DND-41 (cell line): ENCODE measurements around the gene TTYH2.

Experiments
- ATAC-seq: fragments of 200-7000 bp; cut with Tn5 transposase; 3 replicates; pipeline ENCODE4 v1.9.1; 2021; ENCODE audit warnings: low read depth; ENCODE audit not compliant: insufficient read depth
- DNase-seq: peaks from one replicate; pipeline ENCODE4 v3.0.0-alpha.2; 2020
- H2AFZ ChIP-seq: 2 replicates; pipeline ENCODE4 v1.6.0; 2012; ENCODE audit warnings: low read depth, low read length
- H3K27ac ChIP-seq: 2 replicates; pipeline ENCODE4 v1.5.1; 2012; ENCODE audit warnings: low read length, inconsistent platforms
- H3K27me3 ChIP-seq: fragments of 200-600 bp; sonication (generic); 2 replicates; pipeline ENCODE4 v1.6.0; 2012; ENCODE audit warnings: low read length, mild to moderate bottlenecking, inconsistent platforms; ENCODE audit not compliant: insufficient read depth, poor library complexity
- H3K36me3 ChIP-seq: 2 replicates; pipeline ENCODE4 v1.5.1; 2012; ENCODE audit warnings: low read length, inconsistent platforms; ENCODE audit not compliant: insufficient read depth
- H3K4me1 ChIP-seq: 2 replicates; pipeline ENCODE4 v1.5.1; 2012; ENCODE audit warnings: mild to moderate bottlenecking, low read length; ENCODE audit not compliant: insufficient read depth
- H3K4me2 ChIP-seq: 2 replicates; pipeline ENCODE4 v1.6.0; 2012; ENCODE audit warnings: mild to moderate bottlenecking, moderate library complexity, low read length, inconsistent platforms; ENCODE audit not compliant: insufficient read depth
- H3K4me3 ChIP-seq, 2 experiments: fragments of 200-600 bp in 1 of 2; shearing (Covaris generic) in 1 of 2; 2 replicates each; pipeline ENCODE4 v1.5.1; 2012 to 2016; ENCODE audit warnings: inconsistent platforms in 2 of 2, low read length in 2 of 2, mild to moderate bottlenecking in 2 of 2, low read depth in 1 of 2, moderate library complexity in 1 of 2
- H3K79me2 ChIP-seq: 2 replicates; pipeline ENCODE4 v1.6.0; 2012; ENCODE audit warnings: low read length, inconsistent platforms; ENCODE audit not compliant: insufficient read depth
- H3K9ac ChIP-seq: 2 replicates; pipeline ENCODE4 v1.6.0; 2012; ENCODE audit warnings: low read depth, mild to moderate bottlenecking, inconsistent platforms, low read length, moderate library complexity
- H3K9me3 ChIP-seq: 2 replicates; pipeline ENCODE4 v1.5.1; 2012; ENCODE audit warnings: low read length, moderate library complexity, mild to moderate bottlenecking, inconsistent platforms; ENCODE audit not compliant: insufficient read depth, severe bottlenecking
- H4K20me1 ChIP-seq: 2 replicates; pipeline ENCODE4 v1.6.0; 2012; ENCODE audit warnings: low read length; ENCODE audit not compliant: insufficient read depth
- EZH2 ChIP-seq: IDR thresholded peaks from 3 replicates; pipeline ENCODE4 v1.6.1; 2012; ENCODE audit warnings: borderline replicate concordance, low read depth, mild to moderate bottlenecking, moderate library complexity, low read length, inconsistent platforms; ENCODE audit not compliant: severe bottlenecking
- TF ChIP-seq, protein P1 (sequence below): IDR thresholded peaks from 2 replicates; pipeline ENCODE4 v1.5.1; 2012; ENCODE audit warnings: borderline replicate concordance, low read length, moderate library complexity, mild to moderate bottlenecking; ENCODE audit not compliant: poor library complexity, severe bottlenecking; ENCODE audit errors: extremely low read depth

TTYH2 gene

DNA sequence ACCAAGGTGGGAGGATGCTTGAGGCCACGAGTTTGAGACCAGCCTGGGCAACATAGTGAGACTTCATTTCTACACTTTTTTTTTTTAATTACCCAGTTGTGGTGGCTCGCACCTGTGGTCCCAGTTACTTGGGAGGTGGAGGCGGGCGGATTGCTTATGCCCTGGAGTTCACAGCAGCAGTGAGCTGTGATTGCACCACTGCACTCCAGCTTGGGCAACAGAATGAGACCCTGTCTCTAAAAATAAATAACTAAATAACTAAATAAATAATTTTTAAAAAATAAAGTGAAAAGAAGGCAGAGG lies 70.0 kb downstream of the TTYH2 start:
- no peak for TF ChIP-seq EZH2
- TF ChIP-seq, protein P1, sequence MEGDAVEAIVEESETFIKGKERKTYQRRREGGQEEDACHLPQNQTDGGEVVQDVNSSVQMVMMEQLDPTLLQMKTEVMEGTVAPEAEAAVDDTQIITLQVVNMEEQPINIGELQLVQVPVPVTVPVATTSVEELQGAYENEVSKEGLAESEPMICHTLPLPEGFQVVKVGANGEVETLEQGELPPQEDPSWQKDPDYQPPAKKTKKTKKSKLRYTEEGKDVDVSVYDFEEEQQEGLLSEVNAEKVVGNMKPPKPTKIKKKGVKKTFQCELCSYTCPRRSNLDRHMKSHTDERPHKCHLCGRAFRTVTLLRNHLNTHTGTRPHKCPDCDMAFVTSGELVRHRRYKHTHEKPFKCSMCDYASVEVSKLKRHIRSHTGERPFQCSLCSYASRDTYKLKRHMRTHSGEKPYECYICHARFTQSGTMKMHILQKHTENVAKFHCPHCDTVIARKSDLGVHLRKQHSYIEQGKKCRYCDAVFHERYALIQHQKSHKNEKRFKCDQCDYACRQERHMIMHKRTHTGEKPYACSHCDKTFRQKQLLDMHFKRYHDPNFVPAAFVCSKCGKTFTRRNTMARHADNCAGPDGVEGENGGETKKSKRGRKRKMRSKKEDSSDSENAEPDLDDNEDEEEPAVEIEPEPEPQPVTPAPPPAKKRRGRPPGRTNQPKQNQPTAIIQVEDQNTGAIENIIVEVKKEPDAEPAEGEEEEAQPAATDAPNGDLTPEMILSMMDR, result no peak
- DNase-seq (no peak), ATAC-seq (no peak)
- H4K20me1 ChIP-seq, result no peaks in the 10 kb centered on the region
- H3K4me3 ChIP-seq, result no peak overlapping the region
- no peak overlapping the region for H3K4me2 ChIP-seq
- no peak overlapping the region for H3K9ac ChIP-seq
- H3K9me3 ChIP-seq, result no peaks in the 10 kb centered on the region
- H3K4me1 ChIP-seq, result no peaks in the 10 kb centered on the region
- H3K36me3 ChIP-seq, result no peaks in the 10 kb centered on the region
- peaks cover 6% of the 10 kb centered on the region for H3K27me3 ChIP-seq
- no peaks in the 10 kb centered on the region for H3K79me2 ChIP-seq
- H3K27ac ChIP-seq, result no peak overlapping the region
- no peak overlapping the region for H2AFZ ChIP-seq

- Histone ChIP-seq H3K9ac (no peak overlapping the region), H2AFZ (no peak overlapping the region), H3K27ac (no peak overlapping the region), H3K4me2 (no peak overlapping the region), H3K4me3 (no peak overlapping the region), H4K20me1 (no peaks in the 10 kb centered on the region), H3K9me3 (no peaks in the 10 kb centered on the region), H3K36me3 (no peaks in the 10 kb centered on the region), H3K79me2 (no peaks in the 10 kb centered on the region), H3K4me1 (no peaks in the 10 kb centered on the region), H3K27me3 (peaks cover 3% of the 10 kb centered on the region)
- TF ChIP-seq, protein P1, result no peak
- TF ChIP-seq EZH2, result no peak
- no peak for ATAC-seq
- no peak for DNase-seq
Measured at GRCh38 chr17:74287031-74287602, 73.7 kb downstream of the TTYH2 start.

GRCh38 chr17:74288785-74289184 lies 75.4 kb downstream of the TTYH2 start:
- Histone ChIP-seq H3K4me3 (no peak overlapping the region), H3K4me1 (no peaks in the 10 kb centered on the region), H3K27ac (no peak overlapping the region), H3K27me3 (peaks cover 3% of the 10 kb centered on the region), H3K9me3 (no peaks in the 10 kb centered on the region), H2AFZ (no peak overlapping the region), H3K9ac (no peak overlapping the region), H3K4me2 (no peak overlapping the region), H3K79me2 (no peaks in the 10 kb centered on the region), H3K36me3 (no peaks in the 10 kb centered on the region), H4K20me1 (no peaks in the 10 kb centered on the region)
- no peak for ATAC-seq
- no peak for DNase-seq
- TF ChIP-seq EZH2, result no peak
- TF ChIP-seq, protein P1, result no peak

DNA sequence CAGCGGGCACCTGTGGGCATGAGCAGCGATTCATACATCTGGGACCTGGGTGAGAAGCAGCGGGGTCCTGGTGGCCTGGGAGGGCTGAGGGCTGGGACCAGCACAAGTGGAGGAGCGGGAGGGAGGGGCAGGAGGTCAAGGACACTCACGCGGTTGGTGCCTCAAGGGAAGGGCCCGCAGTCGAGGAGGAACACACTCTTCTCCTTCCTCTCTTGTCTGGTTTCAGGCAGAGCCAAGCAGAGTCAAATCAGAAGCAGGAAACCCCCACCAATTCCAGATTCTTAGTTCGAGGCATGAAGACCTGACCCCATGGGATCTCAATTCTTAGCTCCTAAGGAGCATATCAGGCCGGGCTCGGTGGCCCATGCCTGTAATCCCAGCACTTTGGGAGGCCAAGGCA lies 76.3 kb downstream of the TTYH2 start:
- Histone ChIP-seq H3K27me3 (peaks cover 3% of the 10 kb centered on the region), H3K4me1 (no peaks in the 10 kb centered on the region), H3K27ac (no peak overlapping the region), H4K20me1 (no peaks in the 10 kb centered on the region), H3K9me3 (no peaks in the 10 kb centered on the region), H3K79me2 (no peaks in the 10 kb centered on the region), H3K4me3 (no peak overlapping the region), H3K4me2 (no peak overlapping the region), H3K9ac (no peak overlapping the region), H2AFZ (no peak overlapping the region), H3K36me3 (no peaks in the 10 kb centered on the region)
- DNase-seq (no peak), ATAC-seq (no peak)
- TF ChIP-seq, protein P1, result no peak
- no peak for TF ChIP-seq EZH2
